Neural progenitor cell (in vitro differentiated cells): ENCODE measurements around the gene PSEN1.

Experiments
- EZH2 ChIP-seq: fragments of 200-600 bp; sonication (generic); IDR thresholded peaks from 2 replicates; pipeline ENCODE4 v1.6.1; 2017; ENCODE audit warnings: antibody characterized with exemption, mild to moderate bottlenecking, moderate library complexity
- TF ChIP-seq, protein P1 (sequence below): fragments of 200-600 bp; sonication (generic); IDR thresholded peaks from 2 replicates; pipeline ENCODE4 v1.5.1; 2017; ENCODE audit warnings: antibody characterized with exemption, mild to moderate bottlenecking

DNA sequence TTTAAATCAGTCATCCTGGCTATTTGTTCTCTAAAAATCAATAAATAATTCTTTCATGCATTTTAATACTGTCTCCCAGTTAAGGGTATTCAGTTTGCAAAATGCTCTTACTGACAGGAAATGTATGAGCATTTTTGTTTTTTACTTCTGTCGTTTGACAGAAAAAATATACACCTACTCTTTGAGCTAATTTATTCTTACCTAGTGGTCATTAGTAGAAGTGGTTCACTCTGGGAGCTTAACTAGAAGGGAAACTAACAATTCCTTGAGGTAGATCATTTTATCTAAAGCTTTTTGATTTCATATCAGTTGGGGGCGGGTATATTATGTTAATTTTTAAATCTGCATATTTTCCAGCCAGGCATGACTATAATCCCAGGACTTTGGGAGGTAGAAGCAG, 67.2 kb downstream of the PSEN1 start:
- TF ChIP-seq, protein P1, sequence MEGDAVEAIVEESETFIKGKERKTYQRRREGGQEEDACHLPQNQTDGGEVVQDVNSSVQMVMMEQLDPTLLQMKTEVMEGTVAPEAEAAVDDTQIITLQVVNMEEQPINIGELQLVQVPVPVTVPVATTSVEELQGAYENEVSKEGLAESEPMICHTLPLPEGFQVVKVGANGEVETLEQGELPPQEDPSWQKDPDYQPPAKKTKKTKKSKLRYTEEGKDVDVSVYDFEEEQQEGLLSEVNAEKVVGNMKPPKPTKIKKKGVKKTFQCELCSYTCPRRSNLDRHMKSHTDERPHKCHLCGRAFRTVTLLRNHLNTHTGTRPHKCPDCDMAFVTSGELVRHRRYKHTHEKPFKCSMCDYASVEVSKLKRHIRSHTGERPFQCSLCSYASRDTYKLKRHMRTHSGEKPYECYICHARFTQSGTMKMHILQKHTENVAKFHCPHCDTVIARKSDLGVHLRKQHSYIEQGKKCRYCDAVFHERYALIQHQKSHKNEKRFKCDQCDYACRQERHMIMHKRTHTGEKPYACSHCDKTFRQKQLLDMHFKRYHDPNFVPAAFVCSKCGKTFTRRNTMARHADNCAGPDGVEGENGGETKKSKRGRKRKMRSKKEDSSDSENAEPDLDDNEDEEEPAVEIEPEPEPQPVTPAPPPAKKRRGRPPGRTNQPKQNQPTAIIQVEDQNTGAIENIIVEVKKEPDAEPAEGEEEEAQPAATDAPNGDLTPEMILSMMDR = no peak
- no peak for TF ChIP-seq EZH2
